Osteocyte (in vitro differentiated cells): ENCODE measurements around the gene INTS13. TPM values are rescaled to one million over a fixed set of nuclear protein-coding genes. Genes with fewer than 3 reads are reported as not detected.

Experiments
- DNase-seq: peaks from one replicate; pipeline ENCODE4 v3.0.0; 2021; ENCODE audit warnings: mixed read lengths; ENCODE audit not compliant: unreplicated experiment; ENCODE audit errors: extremely low spot score
- H3K27ac Mint-ChIP-seq: one replicate; pipeline ENCODE4 v1.8.0; 2021; ENCODE audit warnings: mild to moderate bottlenecking, mixed read lengths; ENCODE audit not compliant: unreplicated experiment
- H3K27me3 Mint-ChIP-seq: one replicate; pipeline ENCODE4 v1.8.0; 2021; ENCODE audit warnings: mixed read lengths; ENCODE audit not compliant: unreplicated experiment
- H3K36me3 Mint-ChIP-seq: one replicate; pipeline ENCODE4 v1.8.0; 2021; ENCODE audit warnings: mixed read lengths; ENCODE audit not compliant: unreplicated experiment
- H3K4me1 Mint-ChIP-seq: one replicate; pipeline ENCODE4 v1.8.0; 2021; ENCODE audit warnings: mixed read lengths; ENCODE audit not compliant: unreplicated experiment
- H3K4me3 Mint-ChIP-seq: one replicate; pipeline ENCODE4 v1.8.0; 2021; ENCODE audit warnings: mild to moderate bottlenecking, moderate library complexity, mixed read lengths; ENCODE audit not compliant: unreplicated experiment
- H3K9me3 Mint-ChIP-seq: one replicate; pipeline ENCODE4 v1.8.0; 2021; ENCODE audit warnings: mixed read lengths; ENCODE audit not compliant: unreplicated experiment
- CTCF ChIP-seq: fragments of 200-600 bp; sonication (generic); IDR thresholded peaks from 2 replicates; pipeline ENCODE4 v1.5.0; 2021; ENCODE audit warnings: antibody characterized with exemption, mild to moderate bottlenecking, moderate library complexity
- total RNA-seq: library from RNA; stranded (reverse); gene quantifications from 2 replicates; pipeline ENCODE4 v1.2.1, GENCODE V29; 2021

The INTS13 gene
- total RNA-seq, 1 donor from 2014 or later = 27.6 TPM

DNA sequence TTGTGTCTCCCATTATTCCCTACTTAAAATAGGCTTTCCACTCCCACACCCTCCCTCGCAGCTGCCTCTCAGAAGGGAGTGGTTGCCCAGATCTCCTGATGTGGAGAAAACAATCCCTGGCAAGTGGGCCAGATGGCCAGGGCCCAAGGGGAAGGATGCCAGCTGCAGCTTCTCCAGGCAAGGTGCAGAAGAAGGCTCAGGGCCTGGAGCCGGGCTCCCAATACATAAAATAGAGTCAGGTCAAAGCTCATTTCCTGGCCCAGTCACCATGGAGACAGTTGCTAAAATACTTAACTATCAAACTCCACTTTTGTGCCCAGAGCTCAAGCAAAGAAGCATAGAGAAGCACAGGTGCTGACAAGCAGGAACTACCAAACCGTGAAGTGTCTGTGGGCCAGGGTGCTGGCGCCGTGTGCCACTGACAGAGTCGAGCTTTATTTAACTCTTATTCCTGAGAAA lies 59.1 kb downstream of the INTS13 start:
- no peaks in the 10 kb centered on the region for H3K36me3 Mint-ChIP-seq
- no peak overlapping the region for H3K4me3 Mint-ChIP-seq
- no peak overlapping the region for H3K27ac Mint-ChIP-seq
- H3K27me3 Mint-ChIP-seq = peaks cover 9% of the 10 kb centered on the region
- peaks cover 6% of the 10 kb centered on the region for H3K9me3 Mint-ChIP-seq
- no peak for TF ChIP-seq CTCF
- no peak for DNase-seq
- peaks cover 4% of the 10 kb centered on the region for H3K4me1 Mint-ChIP-seq

GRCh38 chr12:26874501-26875296 lies 63.1 kb downstream of the INTS13 start:
- TF ChIP-seq CTCF = no peak
- H3K36me3 Mint-ChIP-seq = no peaks in the 10 kb centered on the region
- peaks cover 4% of the 10 kb centered on the region for H3K4me1 Mint-ChIP-seq
- no peaks in the 10 kb centered on the region for H3K9me3 Mint-ChIP-seq
- H3K27me3 Mint-ChIP-seq = peaks cover 27% of the 10 kb centered on the region
- no peak overlapping the region for H3K27ac Mint-ChIP-seq
- no peak for DNase-seq
- no peak overlapping the region for H3K4me3 Mint-ChIP-seq

DNA sequence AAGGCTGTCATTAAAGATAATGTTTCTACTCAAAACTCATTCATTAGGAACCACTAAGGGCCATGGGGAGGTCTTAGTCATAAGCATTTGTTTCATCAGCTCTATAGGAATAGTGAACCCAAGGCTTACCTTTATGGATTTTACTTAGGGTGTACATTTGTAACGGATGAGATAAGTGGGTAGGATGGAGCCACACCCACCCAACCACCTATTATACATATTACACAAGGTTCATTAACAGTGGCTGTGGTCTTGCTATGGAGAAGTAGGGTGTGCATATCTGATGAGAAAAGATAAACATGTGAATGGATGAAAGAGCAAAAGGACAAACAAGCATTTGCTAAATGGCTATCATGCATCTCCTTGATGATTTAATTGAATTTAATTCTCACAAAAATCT lies 65.2 kb downstream of the INTS13 start:
- peaks cover 27% of the 10 kb centered on the region for H3K27me3 Mint-ChIP-seq
- no peak for TF ChIP-seq CTCF
- no peak overlapping the region for H3K4me3 Mint-ChIP-seq
- no peaks in the 10 kb centered on the region for H3K36me3 Mint-ChIP-seq
- no peak for DNase-seq
- H3K9me3 Mint-ChIP-seq = no peaks in the 10 kb centered on the region
- no peak overlapping the region for H3K27ac Mint-ChIP-seq
- no peaks in the 10 kb centered on the region for H3K4me1 Mint-ChIP-seq

- no peak for DNase-seq
- no peaks in the 10 kb centered on the region for H3K9me3 Mint-ChIP-seq
- H3K27me3 Mint-ChIP-seq = peaks cover 27% of the 10 kb centered on the region
- H3K27ac Mint-ChIP-seq = no peak overlapping the region
- no peaks in the 10 kb centered on the region for H3K4me1 Mint-ChIP-seq
- no peak overlapping the region for H3K4me3 Mint-ChIP-seq
- H3K36me3 Mint-ChIP-seq = no peaks in the 10 kb centered on the region
- no peak for TF ChIP-seq CTCF
Observed at GRCh38 chr12:26871985-26872384, 65.8 kb downstream of the INTS13 start.

GRCh38 chr12:26870491-26871419 lies 67.0 kb downstream of the INTS13 start:
- Mint-ChIP-seq H3K27me3 (peaks cover 27% of the 10 kb centered on the region), H3K4me1 (no peaks in the 10 kb centered on the region), H3K9me3 (no peaks in the 10 kb centered on the region), H3K27ac (no peak overlapping the region), H3K36me3 (no peaks in the 10 kb centered on the region), H3K4me3 (no peak overlapping the region)
- no peak for TF ChIP-seq CTCF
- no peak for DNase-seq
